ENCODE data around the gene ANO3.

The ANO3 gene

GRCh38 chr11:26465274-26465673 lies 133.3 kb downstream of the ANO3 start:
- no peak overlapping the region for H3K4me3 ChIP-seq (ENCODE audit: low read depth, low read length)
- no peak for DNase-seq (ENCODE audit: low read depth)
- no peak for TF ChIP-seq CTCF (conservative IDR thresholded peaks at IDR 0.05; ENCODE audit: low read depth, low read length)

- no peak for TF ChIP-seq CTCF (conservative IDR thresholded peaks at IDR 0.05; ENCODE audit: low read depth, low read length)
- no peak for DNase-seq (ENCODE audit: low read depth)
- H3K4me3 ChIP-seq (ENCODE audit: low read depth, low read length): no peak overlapping the region
Measured at GRCh38 chr11:26467506-26467905, 135.6 kb downstream of the ANO3 start.

- no peak for TF ChIP-seq CTCF (conservative IDR thresholded peaks at IDR 0.05; ENCODE audit: low read depth, low read length)
- no peak overlapping the region for H3K4me3 ChIP-seq (ENCODE audit: low read depth, low read length)
- no peak for DNase-seq (ENCODE audit: low read depth)
Measured at GRCh38 chr11:26470992-26471391, 139.1 kb downstream of the ANO3 start.

- no peak for TF ChIP-seq CTCF (conservative IDR thresholded peaks at IDR 0.05; ENCODE audit: low read depth, low read length)
- DNase-seq (ENCODE audit: low read depth): no peak
- H3K4me3 ChIP-seq (ENCODE audit: low read depth, low read length): no peak overlapping the region
Measured at GRCh38 chr11:26473216-26474194, 141.6 kb downstream of the ANO3 start.

GRCh38 chr11:26474401-26474800 lies 142.5 kb downstream of the ANO3 start:
- no peak for TF ChIP-seq CTCF (conservative IDR thresholded peaks at IDR 0.05; ENCODE audit: low read depth, low read length)
- no peak overlapping the region for H3K4me3 ChIP-seq (ENCODE audit: low read depth, low read length)
- no peak for DNase-seq (ENCODE audit: low read depth)

- no peak for DNase-seq (ENCODE audit: low read depth)
- TF ChIP-seq CTCF (conservative IDR thresholded peaks at IDR 0.05; ENCODE audit: low read depth, low read length): no peak
- no peak overlapping the region for H3K4me3 ChIP-seq (ENCODE audit: low read depth, low read length)
Measured at GRCh38 chr11:26477396-26477795, 145.5 kb downstream of the ANO3 start.

GRCh38 chr11:26478710-26479109 lies 146.8 kb downstream of the ANO3 start:
- no peak for DNase-seq (ENCODE audit: low read depth)
- H3K4me3 ChIP-seq (ENCODE audit: low read depth, low read length): no peak overlapping the region
- no peak for TF ChIP-seq CTCF (conservative IDR thresholded peaks at IDR 0.05; ENCODE audit: low read depth, low read length)

Measured in choroid plexus epithelial cell (primary cell).